Measurements from ENCODE around the gene TMCO5A.

- TF ChIP-seq REST (IDR thresholded peaks at IDR 0.05; ENCODE audit: insufficient read depth in 1 of 2, low read depth in 2 of 2, low read length in 2 of 2) = no peak
- TF ChIP-seq POLR2AphosphoS5 (IDR thresholded peaks at IDR 0.05; ENCODE audit: low read depth, low read length) = no peak
- TF ChIP-seq SIN3A (IDR thresholded peaks at IDR 0.05; ENCODE audit: borderline replicate concordance, insufficient read depth, low read length) = no peak
These were observed 48.8 kb upstream of the TMCO5A start for GRCh38 chr15:37885651-37886050.

All from PFSK-1 (cell line).